Endothelial cell of umbilical vein (primary cell): ENCODE data around the gene PPAN. TPM values are rescaled to one million over a fixed set of nuclear protein-coding genes. Genes with fewer than 3 reads are reported as not detected.

Experiments used
- BruUV-seq: library from RNA; stranded (reverse); fragments of 400-500 nt; replicated peaks from 2 replicates; lab custom pipeline; 2021; lab: Mats Ljungman, UMichigan
- CTCF ChIA-PET: fragments of 300-600, 350-600 bp; sonication (Branson Sonifier 250); formaldehyde crosslinking; loops from one replicate; lab custom pipeline; 2021; ENCODE audit warnings: antibody characterized with exemption, inconsistent platforms; lab: Charles Lee
- POLR2A ChIA-PET: fragments of 300-600, 350-600 bp; sonication (Branson Sonifier 250); formaldehyde crosslinking; loops from one replicate; lab custom pipeline; 2021; ENCODE audit warnings: antibody characterized with exemption, inconsistent platforms; lab: Charles Lee
- DNase-seq: peaks from one replicate; pipeline ENCODE4 v3.0.0-alpha.2; 2011; ENCODE audit warnings: low read depth, low spot score
- FAIRE-seq: peaks from 2 replicates; lab custom pipeline; 2011; peaks lifted over from hg19 to GRCh38; lab: Jason Lieb, UNC
- H2AFZ ChIP-seq: 2 replicates; pipeline ENCODE4 v1.6.0; 2012; ENCODE audit warnings: low read depth, low read length, control low read depth, inconsistent platforms
- H3K27ac ChIP-seq: 2 replicates; pipeline ENCODE4 v1.5.1; 2011; ENCODE audit warnings: low read depth, mild to moderate bottlenecking, control low read depth, low read length, moderate library complexity; ENCODE audit not compliant: insufficient read depth
- H3K27me3 ChIP-seq, 2 experiments: 2 replicates each; pipeline versions ENCODE4 v1.6.0 to v1.6.1; 2011; ENCODE audit warnings: low read length in 2 of 2, mixed read lengths in 1 of 2; ENCODE audit not compliant: control insufficient read depth in 2 of 2, insufficient read depth in 2 of 2
- H3K36me3 ChIP-seq, 2 experiments: 2 replicates in 1 of 2; 3 replicates in 1 of 2; pipeline ENCODE4 v1.5.1; 2011; ENCODE audit warnings: low read length in 2 of 2, mild to moderate bottlenecking in 1 of 2, moderate library complexity in 1 of 2; ENCODE audit not compliant: control insufficient read depth in 2 of 2, insufficient read depth in 2 of 2; ENCODE audit errors: extremely low read depth in 1 of 2
- H3K4me1 ChIP-seq: 3 replicates; pipeline ENCODE4 v1.5.1; 2011; ENCODE audit warnings: mild to moderate bottlenecking, low read length; ENCODE audit not compliant: control insufficient read depth, insufficient read depth; ENCODE audit errors: extremely low read depth
- H3K4me2 ChIP-seq: 2 replicates; pipeline ENCODE4 v1.6.1; 2011; ENCODE audit warnings: low read length, control low read depth, mixed read lengths; ENCODE audit not compliant: insufficient read depth
- H3K4me3 ChIP-seq, 3 experiments: fragments of 200-600 bp in 1 of 3; sonication (generic), shearing (Covaris generic) in 1 of 3; replicated peaks in 1 of 3; 2 replicates each; pipeline ENCODE4 v1.5.1; 2011 to 2016; ENCODE audit warnings: control low read depth in 3 of 3, low read length in 3 of 3, mild to moderate bottlenecking in 2 of 3, inconsistent platforms in 1 of 3, low read depth in 1 of 3, moderate library complexity in 1 of 3; ENCODE audit not compliant: insufficient read depth in 1 of 3
- H3K79me2 ChIP-seq: 2 replicates; pipeline ENCODE4 v1.6.0; 2012; ENCODE audit warnings: low read length, inconsistent platforms; ENCODE audit not compliant: control insufficient read depth, insufficient read depth
- H3K9ac ChIP-seq: replicated peaks from 2 replicates; pipeline ENCODE3; 2011; ENCODE audit warnings: low read length, control low read depth; ENCODE audit not compliant: insufficient read depth; ENCODE audit errors: extremely low read depth
- H3K9me1 ChIP-seq: replicated peaks from 3 replicates; pipeline ENCODE4 v1.6.0; 2011; ENCODE audit warnings: mild to moderate bottlenecking, low read length; ENCODE audit not compliant: control insufficient read depth, insufficient read depth; ENCODE audit errors: extremely low read depth
- H3K9me3 ChIP-seq: replicated peaks from 2 replicates; pipeline ENCODE4 v1.5.1; 2012; ENCODE audit warnings: low read length, inconsistent platforms; ENCODE audit not compliant: control insufficient read depth, insufficient read depth
- H4K20me1 ChIP-seq: replicated peaks from 2 replicates; pipeline ENCODE3; 2011; ENCODE audit warnings: mild to moderate bottlenecking, low read length; ENCODE audit not compliant: control insufficient read depth, insufficient read depth; ENCODE audit errors: extremely low read depth
- EZH2 ChIP-seq: IDR thresholded peaks from 2 replicates; pipeline ENCODE4 v1.6.1; 2012; ENCODE audit warnings: borderline replicate concordance, low read depth, mild to moderate bottlenecking, moderate library complexity, low read length, inconsistent platforms; ENCODE audit not compliant: severe bottlenecking
- FOS ChIP-seq: IDR thresholded peaks from 2 replicates; pipeline ENCODE4 v1.6.1; 2011; ENCODE audit warnings: mild to moderate bottlenecking, low read length, moderate library complexity, borderline replicate concordance; ENCODE audit not compliant: insufficient read depth
- GATA2 ChIP-seq: IDR thresholded peaks from 2 replicates; pipeline ENCODE4 v1.7.0; 2011; ENCODE audit warnings: low read depth, mild to moderate bottlenecking, moderate library complexity, mixed read lengths, low read length; ENCODE audit not compliant: insufficient read length, insufficient read depth
- JUN ChIP-seq: IDR thresholded peaks from 2 replicates; pipeline ENCODE4 v1.6.1; 2011; ENCODE audit warnings: borderline replicate concordance, low read depth; ENCODE audit not compliant: insufficient read length, insufficient read depth
- MYC ChIP-seq: IDR thresholded peaks from one replicate; pipeline ENCODE4 v1.6.1; 2011; ENCODE audit warnings: mild to moderate bottlenecking, low read depth, low read length
- POLR2A ChIP-seq: IDR thresholded peaks from 2 replicates; pipeline ENCODE4 v1.6.1; 2012; ENCODE audit warnings: low read depth, mild to moderate bottlenecking, control low read depth, low read length
- POLR2AphosphoS5 ChIP-seq: IDR thresholded peaks from 2 replicates; pipeline ENCODE4 v1.6.1; 2012; ENCODE audit warnings: low read depth, mild to moderate bottlenecking, control low read depth, low read length, moderate library complexity; ENCODE audit not compliant: insufficient read depth
- dilution Hi-C: fragments of 300-500 bp; cut with MboI; formaldehyde crosslinking; loops from one replicate; pipeline ENCODE4 v1.15.0; 2019; ENCODE audit warnings: low sequenced_read_pairs; ENCODE audit not compliant: extremely low pct_ligation_motif_present
- intact Hi-C: fragments of 100-400 bp; cut with micrococcal nuclease; formaldehyde crosslinking; loops from one replicate; pipeline ENCODE4 v1.10.0; 2022
- polyA plus RNA-seq, 4 experiments: library from polyadenylated mRNA; depleted of rRNA in 3 of 4; stranded (reverse) in 3 of 4; unstranded in 1 of 4; fragments of >200 nt; gene quantifications; 2 replicates each; pipeline versions ENCODE4 v1.2.1 to v1.2.3, GENCODE V29; 2011 to 2012; ENCODE audit warnings: missing spikeins in 1 of 4
- total RNA-seq: library from RNA; stranded (reverse); gene quantifications from 2 replicates; pipeline ENCODE4 v1.2.3, GENCODE V29; 2021
- TF ChIP-seq, protein P1 (sequence below): IDR thresholded peaks from 2 replicates; pipeline ENCODE4 v1.6.1; 2011; ENCODE audit not compliant: insufficient read depth, insufficient read length
- TF ChIP-seq, protein P2 (sequence below), 2 donors: IDR thresholded peaks; 1 replicate in 1 of 2; 2 replicates in 1 of 2; pipeline ENCODE4 v1.5.1; 2011; ENCODE audit warnings: low read length in 2 of 2, mild to moderate bottlenecking in 2 of 2, moderate library complexity in 2 of 2, control low read depth in 1 of 2, inconsistent platforms in 1 of 2, low read depth in 1 of 2; ENCODE audit not compliant: insufficient read depth in 1 of 2; ENCODE audit errors: extremely low read depth in 1 of 2

The PPAN gene
- total and polyA plus RNA-seq, 2 donors (not counting 3 experiments of a cell fraction or from before 2014, with no cell fraction given): 27.6 to 51.6 TPM

- Histone ChIP-seq H2AFZ (no peak overlapping the region), H3K4me1 (no peaks in the 10 kb centered on the region), H3K9ac (no peak overlapping the region), H4K20me1 (no peaks in the 10 kb centered on the region), H3K79me2 (peaks cover 12% of the 10 kb centered on the region), H3K9me1 (no peaks in the 10 kb centered on the region), H3K4me2 (no peak overlapping the region), H3K27me3 (no peaks in the 10 kb centered on the region), H3K36me3 (peaks cover 8 to 50% of the 10 kb centered on the region in 2 experiments), H3K27ac (no peak overlapping the region), H3K4me3 (no peak overlapping the region), H3K9me3 (no peaks in the 10 kb centered on the region)
- ChIA-PET POLR2A (interaction anchor here (0.6 kb wide), 1 partner anchor 34 kb away, joined by 9 read pairs; no protein-coding TSS in a partner anchor), CTCF (interaction anchor here (0.6 to 2.5 kb wide), 11 partner anchors 9 to 183 kb away, joined by 3 to 11 read pairs (median 3); partner anchors contain the start of gene ANGPTL6)
- FAIRE-seq (no peak), DNase-seq (no peak)
- dilution Hi-C loops: no loop called here
- TF ChIP-seq EZH2 (no peak), POLR2AphosphoS5 (peak; percentile 2)
- no TSS peak for BruUV-seq
- intact Hi-C loops: no loop called here
Measured at GRCh38 chr19:10113592-10113963, 7.4 kb downstream of the PPAN start.

DNA sequence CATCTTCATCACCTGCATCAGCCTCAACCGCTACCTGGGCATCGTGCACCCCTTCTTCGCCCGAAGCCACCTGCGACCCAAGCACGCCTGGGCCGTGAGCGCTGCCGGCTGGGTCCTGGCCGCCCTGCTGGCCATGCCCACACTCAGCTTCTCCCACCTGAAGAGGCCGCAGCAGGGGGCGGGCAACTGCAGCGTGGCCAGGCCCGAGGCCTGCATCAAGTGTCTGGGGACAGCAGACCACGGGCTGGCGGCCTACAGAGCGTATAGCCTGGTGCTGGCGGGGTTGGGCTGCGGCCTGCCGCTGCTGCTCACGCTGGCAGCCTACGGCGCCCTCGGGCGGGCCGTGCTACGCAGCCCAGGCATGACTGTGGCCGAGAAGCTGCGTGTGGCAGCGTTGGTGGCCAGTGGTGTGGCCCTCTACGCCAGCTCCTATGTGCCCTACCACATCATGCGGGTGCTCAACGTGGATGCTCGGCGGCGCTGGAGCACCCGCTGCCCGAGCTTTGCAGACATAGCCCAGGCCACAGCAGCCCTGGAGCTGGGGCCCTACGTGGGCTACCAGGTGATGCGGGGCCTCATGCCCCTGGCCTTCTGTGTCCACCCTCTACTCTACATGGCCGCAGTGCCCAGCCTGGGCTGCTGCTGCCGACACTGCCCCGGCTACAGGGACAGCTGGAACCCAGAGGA lies 7.9 kb downstream of the PPAN start:
- intact Hi-C loops (no loop called here), dilution Hi-C loops (no loop called here)
- H3K27me3 ChIP-seq: no peaks in the 10 kb centered on the region
- no peak overlapping the region for H3K27ac ChIP-seq
- no peak overlapping the region for H3K4me2 ChIP-seq
- no peaks in the 10 kb centered on the region for H3K9me3 ChIP-seq
- peaks cover 5% of the 10 kb centered on the region for H3K4me1 ChIP-seq
- no peak for DNase-seq
- TF ChIP-seq FOS (no peak), EZH2 (no peak), GATA2 (no peak), POLR2AphosphoS5 (no peak), JUN (no peak), POLR2A (no peak), MYC (no peak)
- TF ChIP-seq, protein P1, sequence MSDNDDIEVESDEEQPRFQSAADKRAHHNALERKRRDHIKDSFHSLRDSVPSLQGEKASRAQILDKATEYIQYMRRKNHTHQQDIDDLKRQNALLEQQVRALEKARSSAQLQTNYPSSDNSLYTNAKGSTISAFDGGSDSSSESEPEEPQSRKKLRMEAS: no peak
- TF ChIP-seq, protein P2, sequence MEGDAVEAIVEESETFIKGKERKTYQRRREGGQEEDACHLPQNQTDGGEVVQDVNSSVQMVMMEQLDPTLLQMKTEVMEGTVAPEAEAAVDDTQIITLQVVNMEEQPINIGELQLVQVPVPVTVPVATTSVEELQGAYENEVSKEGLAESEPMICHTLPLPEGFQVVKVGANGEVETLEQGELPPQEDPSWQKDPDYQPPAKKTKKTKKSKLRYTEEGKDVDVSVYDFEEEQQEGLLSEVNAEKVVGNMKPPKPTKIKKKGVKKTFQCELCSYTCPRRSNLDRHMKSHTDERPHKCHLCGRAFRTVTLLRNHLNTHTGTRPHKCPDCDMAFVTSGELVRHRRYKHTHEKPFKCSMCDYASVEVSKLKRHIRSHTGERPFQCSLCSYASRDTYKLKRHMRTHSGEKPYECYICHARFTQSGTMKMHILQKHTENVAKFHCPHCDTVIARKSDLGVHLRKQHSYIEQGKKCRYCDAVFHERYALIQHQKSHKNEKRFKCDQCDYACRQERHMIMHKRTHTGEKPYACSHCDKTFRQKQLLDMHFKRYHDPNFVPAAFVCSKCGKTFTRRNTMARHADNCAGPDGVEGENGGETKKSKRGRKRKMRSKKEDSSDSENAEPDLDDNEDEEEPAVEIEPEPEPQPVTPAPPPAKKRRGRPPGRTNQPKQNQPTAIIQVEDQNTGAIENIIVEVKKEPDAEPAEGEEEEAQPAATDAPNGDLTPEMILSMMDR (IDR thresholded peaks at IDR 0.05; ENCODE audit: extremely low read depth in 1 of 2, insufficient read depth in 1 of 2, low read depth in 1 of 2, low read length in 2 of 2): no peak
- H3K9me1 ChIP-seq: no peaks in the 10 kb centered on the region
- BruUV-seq: no TSS peak
- no peak overlapping the region for H3K9ac ChIP-seq
- ChIA-PET CTCF (interaction anchor here (0.7 to 2.5 kb wide), 9 partner anchors 8 to 183 kb away, joined by 3 to 11 read pairs (median 3); partner anchors contain the start of gene PPAN), POLR2A (interaction anchor here (0.6 kb wide), 1 partner anchor 34 kb away, joined by 9 read pairs; no protein-coding TSS in a partner anchor)
- peaks cover 17% of the 10 kb centered on the region for H3K79me2 ChIP-seq
- no peak overlapping the region for H2AFZ ChIP-seq
- no peak overlapping the region for H3K4me3 ChIP-seq
- peaks cover 8 to 50% of the 10 kb centered on the region in 2 experiments for H3K36me3 ChIP-seq
- H4K20me1 ChIP-seq: no peaks in the 10 kb centered on the region
- no peak for FAIRE-seq
